BLaER1 (cell line): ENCODE data around the gene STX2.

ENCODE experiments used
- H3K27ac ChIP-seq: shearing (Covaris generic); formaldehyde crosslinking; 2 replicates; pipeline ENCODE4 v1.8.1; 2022
- H3K27me3 ChIP-seq: shearing (Covaris generic); formaldehyde crosslinking; 2 replicates; pipeline ENCODE4 v1.8.1; 2022
- H3K36me3 ChIP-seq: shearing (Covaris generic); formaldehyde crosslinking; 2 replicates; pipeline ENCODE4 v1.8.1; 2022
- H3K4me1 ChIP-seq: shearing (Covaris generic); formaldehyde crosslinking; 2 replicates; pipeline ENCODE4 v1.8.1; 2022
- H3K4me2 ChIP-seq: shearing (Covaris generic); formaldehyde crosslinking; 2 replicates; pipeline ENCODE4 v1.8.1; 2022
- H3K4me3 ChIP-seq: shearing (Covaris generic); formaldehyde crosslinking; 2 replicates; pipeline ENCODE4 v1.8.1; 2022
- H3K9ac ChIP-seq: shearing (Covaris generic); formaldehyde crosslinking; 2 replicates; pipeline ENCODE4 v1.8.1; 2022
- H3K9me3 ChIP-seq: shearing (Covaris generic); formaldehyde crosslinking; 2 replicates; pipeline ENCODE4 v1.8.1; 2022
- H4K20me1 ChIP-seq: shearing (Covaris generic); formaldehyde crosslinking; 2 replicates; pipeline ENCODE4 v1.8.1; 2022
- Cebpa-rat ChIP-seq: shearing (Covaris generic); IDR thresholded peaks from 2 replicates; pipeline ENCODE4 v1.8.1; 2022

STX2 gene

DNA sequence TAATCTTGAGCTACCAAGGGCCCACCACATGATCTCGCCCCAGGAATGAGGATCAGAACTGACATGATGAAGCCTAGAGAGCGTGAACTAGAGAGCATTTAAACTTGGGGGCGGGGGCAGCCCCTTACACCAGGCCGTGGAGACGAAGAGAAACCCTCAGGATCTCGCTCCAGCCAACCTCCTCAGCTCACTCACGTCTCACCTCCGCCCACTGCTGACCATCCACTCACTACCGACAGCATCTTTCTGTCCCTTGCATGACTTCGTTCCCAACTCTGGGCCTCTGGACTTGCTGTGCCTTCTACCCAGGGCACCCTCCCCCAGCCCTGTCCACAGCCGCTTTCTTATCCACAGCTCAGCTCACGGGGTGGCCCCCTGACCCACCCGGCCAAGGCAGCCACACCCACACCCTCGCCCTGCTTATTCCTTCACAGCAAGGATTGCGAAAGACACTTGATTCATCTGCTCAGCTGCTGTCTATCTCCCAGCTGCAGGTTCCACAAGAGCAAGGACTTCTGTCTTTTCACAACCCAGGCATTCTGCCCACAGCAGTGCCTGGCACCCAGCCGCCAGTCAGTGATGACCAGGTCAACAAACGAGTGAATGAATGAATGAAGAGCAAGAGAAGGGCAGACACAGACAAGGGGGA, 6.4 kb downstream of the STX2 start:
- H3K36me3 ChIP-seq: peaks cover 7% of the 10 kb centered on the region; the same call in 1 of the 2 replicates
- peaks cover 44% of the 10 kb centered on the region for H3K4me1 ChIP-seq
- no peaks in the 10 kb centered on the region for H3K27me3 ChIP-seq
- H3K4me3 ChIP-seq: no peak overlapping the region
- H3K9ac ChIP-seq: no peak overlapping the region
- H3K9me3 ChIP-seq: no peaks in the 10 kb centered on the region
- H4K20me1 ChIP-seq: peaks cover 88% of the 10 kb centered on the region
- H3K27ac ChIP-seq: no peak overlapping the region
- TF ChIP-seq Cebpa-rat: peak; percentile 80
- no peak overlapping the region for H3K4me2 ChIP-seq

DNA sequence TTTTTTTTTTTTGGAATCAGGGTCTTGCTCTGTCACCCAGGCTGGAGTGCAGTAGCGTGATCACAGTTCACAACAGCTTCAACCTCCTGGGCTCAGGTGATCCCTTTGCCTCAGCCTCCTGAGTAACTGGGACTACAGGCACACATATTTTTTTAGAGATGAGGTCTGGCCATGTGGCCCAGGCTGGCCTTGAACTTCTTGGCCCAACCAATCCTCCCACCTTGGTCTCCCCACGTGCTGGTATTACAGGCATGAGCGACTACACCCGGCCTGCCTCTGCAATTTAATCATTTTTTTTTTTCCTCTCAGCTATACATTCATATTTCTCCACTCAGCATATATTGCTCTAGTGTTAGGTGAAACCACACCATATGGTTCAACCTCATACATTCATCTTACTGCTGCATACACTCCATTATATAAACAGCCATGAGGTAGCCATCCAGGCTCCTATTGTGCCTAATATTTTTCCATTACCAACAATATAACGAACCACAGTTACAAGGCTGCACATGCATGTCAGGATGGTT, 7.1 kb downstream of the STX2 start:
- no peak for TF ChIP-seq Cebpa-rat
- Histone ChIP-seq H3K36me3 (peaks cover 7% of the 10 kb centered on the region; the same call in 1 of the 2 replicates), H3K9ac (no peak overlapping the region), H3K27me3 (no peaks in the 10 kb centered on the region), H3K4me2 (no peak overlapping the region), H4K20me1 (peaks cover 85% of the 10 kb centered on the region), H3K4me1 (peaks cover 43% of the 10 kb centered on the region), H3K4me3 (no peak overlapping the region), H3K9me3 (no peaks in the 10 kb centered on the region), H3K27ac (no peak overlapping the region)

DNA sequence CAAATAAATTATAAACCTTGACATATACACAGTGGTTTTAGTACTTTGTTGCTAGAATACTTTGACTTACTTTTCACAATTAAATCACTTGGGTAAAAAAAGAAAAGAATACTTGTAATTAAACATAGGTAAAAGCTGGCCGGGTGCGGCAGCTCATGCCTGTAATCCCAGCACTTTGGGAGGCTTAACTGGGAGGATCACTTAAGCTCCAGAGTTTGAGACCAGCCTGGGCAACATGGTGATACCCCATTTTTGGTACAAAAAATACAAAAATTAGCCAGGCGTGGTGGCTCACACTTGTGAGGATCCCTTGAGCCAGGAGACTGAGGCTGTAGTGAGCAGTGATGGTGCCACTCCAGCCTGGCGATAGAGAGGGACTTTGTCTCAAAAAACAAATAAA, 7.8 kb downstream of the STX2 start:
- Histone ChIP-seq H4K20me1 (peaks cover 82% of the 10 kb centered on the region), H3K27ac (no peak overlapping the region), H3K27me3 (no peaks in the 10 kb centered on the region), H3K36me3 (peaks cover 9% of the 10 kb centered on the region), H3K4me2 (no peak overlapping the region), H3K9me3 (no peaks in the 10 kb centered on the region), H3K9ac (no peak overlapping the region), H3K4me1 (peaks cover 47% of the 10 kb centered on the region), H3K4me3 (no peak overlapping the region)
- no peak for TF ChIP-seq Cebpa-rat

DNA sequence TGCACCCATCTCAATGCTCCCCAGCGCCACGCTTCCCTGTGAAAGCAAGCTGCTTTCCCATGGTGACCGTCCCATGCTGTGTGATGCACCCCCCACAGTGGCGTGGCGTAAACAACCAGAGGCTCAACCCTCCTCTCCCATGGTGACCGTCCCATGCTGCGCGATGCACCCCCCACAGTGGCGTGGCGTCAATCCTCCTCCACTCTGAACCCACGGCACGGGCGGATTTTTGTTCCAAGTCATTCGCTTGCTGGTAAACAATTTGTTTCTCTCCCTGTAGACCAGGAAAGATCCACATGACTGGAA, 8.9 kb downstream of the STX2 start:
- Histone ChIP-seq H4K20me1 (peaks cover 78% of the 10 kb centered on the region), H3K4me2 (peak overlapping the region; percentile 86), H3K9ac (no peak overlapping the region), H3K27ac (no peak overlapping the region), H3K9me3 (no peaks in the 10 kb centered on the region), H3K4me1 (peaks cover 46% of the 10 kb centered on the region), H3K36me3 (peaks cover 14% of the 10 kb centered on the region), H3K27me3 (no peaks in the 10 kb centered on the region), H3K4me3 (no peak overlapping the region)
- no peak for TF ChIP-seq Cebpa-rat

DNA sequence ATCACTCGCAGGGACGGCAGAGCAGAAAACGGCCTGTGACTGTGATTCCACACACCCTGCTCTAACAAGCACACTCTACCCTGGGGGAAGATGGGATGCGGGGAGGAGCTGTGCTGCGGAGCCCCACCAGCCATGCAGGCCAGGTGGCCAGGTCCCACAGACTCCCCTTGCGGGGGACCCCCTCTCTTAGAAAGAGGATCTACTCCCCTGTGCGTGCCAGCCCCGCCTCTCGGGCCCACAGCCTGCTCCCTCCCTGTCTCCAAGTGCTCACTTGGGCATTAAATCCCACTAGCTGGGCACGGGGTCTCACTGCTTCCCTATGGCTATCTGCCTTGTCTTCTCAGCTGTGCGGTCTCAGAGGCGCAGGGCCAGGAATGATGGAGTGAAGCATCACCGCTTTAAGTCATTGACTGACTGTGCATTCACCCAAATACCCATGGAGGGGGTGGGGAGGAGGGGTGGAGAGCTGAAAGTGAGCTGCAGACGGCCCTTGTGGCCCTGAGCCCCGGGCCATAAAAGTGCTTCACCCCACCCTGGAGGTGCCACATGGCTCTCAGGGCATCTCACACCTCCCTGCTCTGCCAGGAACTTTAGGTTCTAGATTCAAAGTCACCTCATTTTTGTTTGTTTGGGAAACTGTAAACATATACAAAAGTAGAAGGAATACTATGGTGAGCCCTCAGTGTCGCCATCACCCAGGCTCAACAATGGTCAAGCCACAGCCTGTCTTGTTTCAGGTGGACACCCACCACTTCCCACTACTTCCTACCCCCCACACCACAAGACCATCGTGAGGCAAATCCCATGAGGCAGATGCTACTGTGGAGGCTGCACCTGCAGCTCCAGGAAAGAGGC, 9.4 kb downstream of the STX2 start:
- H3K4me3 ChIP-seq: no peak overlapping the region
- H3K4me2 ChIP-seq: peak overlapping the region; percentile 86
- H3K27me3 ChIP-seq: no peaks in the 10 kb centered on the region
- H3K36me3 ChIP-seq: peaks cover 16% of the 10 kb centered on the region
- H3K4me1 ChIP-seq: peaks cover 40% of the 10 kb centered on the region
- no peaks in the 10 kb centered on the region for H3K9me3 ChIP-seq
- H3K9ac ChIP-seq: no peak overlapping the region
- H4K20me1 ChIP-seq: peaks cover 72% of the 10 kb centered on the region
- H3K27ac ChIP-seq: no peak overlapping the region; the same call in 1 of the 2 replicates
- TF ChIP-seq Cebpa-rat: no peak

DNA sequence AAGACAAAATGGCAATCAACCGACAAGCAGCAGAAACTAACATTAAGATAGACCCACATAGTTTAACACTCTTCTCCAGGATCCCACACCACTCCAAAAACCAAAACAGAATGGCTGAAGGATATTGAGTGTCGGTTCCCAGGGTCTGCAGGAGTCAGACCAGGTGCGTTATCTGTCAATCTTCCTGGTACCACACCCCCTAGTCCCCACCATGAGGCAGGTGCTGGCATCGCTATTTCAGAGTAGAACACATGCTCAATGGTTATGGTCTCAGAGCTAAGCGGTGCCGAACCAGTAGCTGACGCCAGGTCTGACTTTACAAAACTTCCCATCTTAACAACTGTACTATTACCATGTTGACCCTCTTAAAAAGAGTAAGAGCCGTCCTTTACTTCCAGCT, 10.2 kb downstream of the STX2 start:
- H3K4me1 ChIP-seq: peaks cover 45% of the 10 kb centered on the region
- H3K4me3 ChIP-seq: no peak overlapping the region
- H3K27me3 ChIP-seq: no peaks in the 10 kb centered on the region
- H3K36me3 ChIP-seq: peaks cover 18% of the 10 kb centered on the region
- TF ChIP-seq Cebpa-rat: no peak
- H3K4me2 ChIP-seq: peak overlapping the region; percentile 86
- H3K9me3 ChIP-seq: no peaks in the 10 kb centered on the region
- no peak overlapping the region; the same call in 1 of the 2 replicates for H3K27ac ChIP-seq
- peaks cover 65% of the 10 kb centered on the region for H4K20me1 ChIP-seq
- H3K9ac ChIP-seq: no peak overlapping the region

DNA sequence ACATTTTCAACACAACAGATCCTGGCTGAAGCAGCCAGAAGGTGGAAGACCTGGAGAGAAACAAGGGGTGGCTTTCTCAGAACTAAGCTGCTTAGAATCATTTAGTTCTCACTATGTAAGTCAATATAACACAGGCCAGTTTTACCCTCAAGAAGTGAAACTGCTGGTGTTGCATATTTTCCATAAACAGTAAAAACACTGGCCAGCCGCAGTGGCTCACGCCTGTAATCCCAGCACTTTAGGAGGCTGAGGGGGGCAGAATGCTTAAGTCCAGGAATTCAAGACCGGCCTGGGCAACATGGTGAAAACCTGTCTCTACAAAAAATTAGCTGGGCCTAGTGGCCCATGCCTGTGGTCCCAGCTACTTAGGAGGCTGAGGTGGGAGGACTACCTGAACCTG, 11.6 kb downstream of the STX2 start:
- Histone ChIP-seq H3K36me3 (peaks cover 30% of the 10 kb centered on the region), H3K9ac (no peak overlapping the region), H3K4me3 (no peak overlapping the region), H3K27me3 (no peaks in the 10 kb centered on the region), H4K20me1 (peaks cover 50% of the 10 kb centered on the region), H3K4me2 (no peak overlapping the region; the same call in 1 of the 2 replicates), H3K9me3 (no peaks in the 10 kb centered on the region), H3K4me1 (peaks cover 46% of the 10 kb centered on the region), H3K27ac (no peak overlapping the region)
- no peak for TF ChIP-seq Cebpa-rat

DNA sequence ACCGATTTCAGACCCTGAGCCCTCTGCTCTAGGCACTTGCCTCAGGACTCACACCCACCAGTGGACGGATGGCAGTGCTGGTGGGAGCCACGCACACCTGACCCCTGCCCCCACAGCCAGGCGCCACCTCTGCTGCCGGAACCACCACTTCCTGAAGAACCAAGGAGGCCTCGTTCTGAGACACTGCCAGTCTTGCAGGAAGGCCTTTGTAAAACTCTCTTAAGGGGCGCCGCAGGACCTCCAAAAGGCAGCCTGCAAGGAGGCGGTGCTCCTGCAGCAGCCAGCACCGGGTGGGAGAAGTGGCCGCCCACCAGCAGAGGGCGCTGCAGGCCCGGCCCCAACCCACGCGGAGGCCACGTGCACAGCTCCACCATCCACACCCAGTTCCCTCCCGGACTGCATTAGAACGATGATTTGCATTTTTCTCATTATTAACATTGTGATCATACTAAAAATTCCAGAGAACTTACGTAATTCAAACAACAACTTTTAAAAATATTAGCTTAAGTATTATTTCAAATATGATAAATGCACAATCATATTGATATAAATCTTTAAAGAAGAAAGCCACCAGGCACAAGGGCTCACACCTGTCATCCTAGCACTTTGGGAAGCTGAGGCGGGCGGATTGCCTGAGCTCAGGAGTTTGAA, 12.8 kb downstream of the STX2 start:
- no peaks in the 10 kb centered on the region for H3K27me3 ChIP-seq
- no peak overlapping the region for H3K27ac ChIP-seq
- peaks cover 31% of the 10 kb centered on the region for H3K36me3 ChIP-seq
- peaks cover 58% of the 10 kb centered on the region for H3K4me1 ChIP-seq
- H3K4me3 ChIP-seq: no peak overlapping the region
- H3K4me2 ChIP-seq: no peak overlapping the region; the same call in 1 of the 2 replicates
- H4K20me1 ChIP-seq: peaks cover 38% of the 10 kb centered on the region
- no peak for TF ChIP-seq Cebpa-rat
- no peaks in the 10 kb centered on the region for H3K9me3 ChIP-seq
- H3K9ac ChIP-seq: no peak overlapping the region

DNA sequence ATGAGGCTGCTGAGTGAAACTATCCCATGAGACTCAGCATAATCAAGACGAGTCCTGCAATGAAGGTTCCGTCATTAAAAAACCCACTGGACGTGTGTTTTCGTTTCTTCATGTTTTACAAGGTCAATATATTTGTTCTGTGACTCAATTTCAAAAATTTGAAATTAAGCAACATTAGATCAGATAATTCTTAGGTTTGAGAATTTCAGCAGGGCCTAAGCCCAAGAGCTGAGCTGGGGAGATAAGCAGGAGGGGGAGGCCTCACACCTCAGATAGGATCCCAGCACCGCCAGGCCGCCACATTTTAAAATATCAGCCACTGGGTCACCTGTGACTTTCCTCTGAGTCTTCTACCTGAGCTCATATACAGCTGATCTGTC, 13.3 kb downstream of the STX2 start:
- Histone ChIP-seq H3K4me3 (no peak overlapping the region), H3K36me3 (peaks cover 36% of the 10 kb centered on the region), H3K4me1 (peaks cover 62% of the 10 kb centered on the region), H4K20me1 (peaks cover 33% of the 10 kb centered on the region), H3K9ac (no peak overlapping the region), H3K4me2 (no peak overlapping the region), H3K27ac (no peak overlapping the region), H3K9me3 (no peaks in the 10 kb centered on the region), H3K27me3 (no peaks in the 10 kb centered on the region)
- no peak for TF ChIP-seq Cebpa-rat

DNA sequence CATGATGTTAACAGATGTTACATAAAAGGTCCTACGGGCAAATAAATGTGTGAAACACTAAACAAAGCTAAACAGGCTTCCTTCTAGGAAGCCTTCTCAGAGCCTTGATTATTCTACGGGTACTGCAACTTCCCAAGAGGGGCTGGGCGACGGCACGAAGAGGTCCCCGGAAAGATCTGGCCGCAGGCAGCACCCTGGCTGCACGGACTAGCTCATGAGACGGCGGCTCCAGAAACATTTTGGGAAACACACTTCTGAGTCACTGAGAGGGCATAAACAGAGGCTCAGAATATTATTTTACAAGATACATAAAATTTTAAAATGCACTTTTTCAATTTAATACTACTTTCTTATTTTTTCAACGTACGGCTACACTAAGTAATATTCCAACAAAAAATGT, 19.4 kb downstream of the STX2 start:
- no peak for TF ChIP-seq Cebpa-rat
- Histone ChIP-seq H3K9ac (no peak overlapping the region), H3K4me3 (no peak overlapping the region), H3K9me3 (no peaks in the 10 kb centered on the region), H4K20me1 (peaks cover 25% of the 10 kb centered on the region), H3K4me1 (peaks cover 65% of the 10 kb centered on the region), H3K4me2 (no peak overlapping the region), H3K36me3 (peaks cover 34% of the 10 kb centered on the region), H3K27me3 (no peaks in the 10 kb centered on the region), H3K27ac (no peak overlapping the region)
